ENCODE data around the gene TAS2R30. TPM values are rescaled to one million over a fixed set of nuclear protein-coding genes. Genes with fewer than 3 reads are reported as not detected.

The TAS2R30 gene
- total and polyA plus RNA-seq, 9 of the 15 experiments (the other 6 are each of a cell fraction or from before 2014, with no cell fraction given): 0.11 to 4.0 (median 0.99) TPM; not detected in 3

Small RNA genes within 50 kb of the gene (small RNA-seq; reads per million reads assigned to genes)
- not detected for gene AC018630.1

Other genes starting within 250 kb of the TAS2R30 start
Only the 7 nearest of the 13 such genes appear.
- 0.27 and 0.90 TPM in 2 replicates for gene TAS2R19, start 112.0 kb downstream of the TAS2R30 start, total RNA-seq (2014; rRNA removed)
- 3.0 and 4.1 TPM in 2 replicates for gene TAS2R19, start 112.0 kb downstream of the TAS2R30 start, total RNA-seq (2014; rRNA removed; fragmentation: Illumina TruSeq; extraction: Trizol)
- gene TAS2R19, start 112.0 kb downstream of the TAS2R30 start, total RNA-seq (2015; rRNA removed; fragmentation: Illumina TruSeq; extraction: Trizol): 2.4 and 2.5 TPM in 2 replicates
- gene TAS2R19, start 112.0 kb downstream of the TAS2R30 start, total RNA-seq (2021): 0.86 and 1.2 TPM in 2 replicates
- 0.87 and 1.6 TPM in 2 replicates for gene TAS2R19, start 112.0 kb downstream of the TAS2R30 start, polyA plus RNA-seq (2011; rRNA removed)
- 0.13 TPM in 1 of 2 replicates, not detected in the other for gene TAS2R19, start 112.0 kb downstream of the TAS2R30 start, polyA plus RNA-seq (2014; fragmentation: Illumina TruSeq; extraction: Trizol)
- gene TAS2R19, start 112.0 kb downstream of the TAS2R30 start, polyA plus RNA-seq (2014; fragmentation: Nextera tagmentation; extraction: Ambion mirVana): not detected
- gene TAS2R19, start 112.0 kb downstream of the TAS2R30 start, polyA plus RNA-seq (2014; rRNA removed): 0.12 and 0.21 TPM in 2 replicates
- gene TAS2R31, start 103.2 kb downstream of the TAS2R30 start, total RNA-seq (2014; rRNA removed): 0.59 and 0.86 TPM in 2 replicates
- 3.6 and 4.5 TPM in 2 replicates for gene TAS2R31, start 103.2 kb downstream of the TAS2R30 start, total RNA-seq (2014; rRNA removed; fragmentation: Illumina TruSeq; extraction: Trizol)
- 2.0 and 2.3 TPM in 2 replicates for gene TAS2R31, start 103.2 kb downstream of the TAS2R30 start, total RNA-seq (2015; rRNA removed; fragmentation: Illumina TruSeq; extraction: Trizol)
- gene TAS2R31, start 103.2 kb downstream of the TAS2R30 start, total RNA-seq (2021): 1.0 and 1.1 TPM in 2 replicates
- gene TAS2R31, start 103.2 kb downstream of the TAS2R30 start, polyA plus RNA-seq (2011; rRNA removed): 1.1 and 1.4 TPM in 2 replicates
- not detected in 2 replicates for gene TAS2R31, start 103.2 kb downstream of the TAS2R30 start, polyA plus RNA-seq (2014; fragmentation: Illumina TruSeq; extraction: Trizol)
- not detected for gene TAS2R31, start 103.2 kb downstream of the TAS2R30 start, polyA plus RNA-seq (2014; fragmentation: Nextera tagmentation; extraction: Ambion mirVana)
- 0.20 TPM in 1 of 2 replicates, not detected in the other for gene TAS2R31, start 103.2 kb downstream of the TAS2R30 start, polyA plus RNA-seq (2014; rRNA removed)
- 0.95 and 1.1 TPM in 2 replicates for gene TAS2R46, start 72.3 kb downstream of the TAS2R30 start, total RNA-seq (2014; rRNA removed)
- 1.8 and 2.1 TPM in 2 replicates for gene TAS2R46, start 72.3 kb downstream of the TAS2R30 start, total RNA-seq (2014; rRNA removed; fragmentation: Illumina TruSeq; extraction: Trizol)
- gene TAS2R46, start 72.3 kb downstream of the TAS2R30 start, total RNA-seq (2015; rRNA removed; fragmentation: Illumina TruSeq; extraction: Trizol): 1.3 TPM in 2 replicates
- gene TAS2R46, start 72.3 kb downstream of the TAS2R30 start, total RNA-seq (2021): 0.47 and 0.74 TPM in 2 replicates
- 0.30 and 0.35 TPM in 2 replicates for gene TAS2R46, start 72.3 kb downstream of the TAS2R30 start, polyA plus RNA-seq (2011; rRNA removed)
- 0.19 TPM in 1 of 2 replicates, not detected in the other for gene TAS2R46, start 72.3 kb downstream of the TAS2R30 start, polyA plus RNA-seq (2014; fragmentation: Illumina TruSeq; extraction: Trizol)
- gene TAS2R46, start 72.3 kb downstream of the TAS2R30 start, polyA plus RNA-seq (2014; fragmentation: Nextera tagmentation; extraction: Ambion mirVana): not detected
- gene TAS2R46, start 72.3 kb downstream of the TAS2R30 start, polyA plus RNA-seq (2014; rRNA removed): 0.08 TPM in 1 of 2 replicates, not detected in the other
- gene TAS2R43, start 42.3 kb downstream of the TAS2R30 start, total RNA-seq (2014; rRNA removed): not detected in 2 replicates
- not detected in 2 replicates for gene TAS2R43, start 42.3 kb downstream of the TAS2R30 start, total RNA-seq (2014; rRNA removed; fragmentation: Illumina TruSeq; extraction: Trizol)
- gene TAS2R43, start 42.3 kb downstream of the TAS2R30 start, total RNA-seq (2015; rRNA removed; fragmentation: Illumina TruSeq; extraction: Trizol): not detected in 2 replicates
- not detected in 2 replicates for gene TAS2R43, start 42.3 kb downstream of the TAS2R30 start, total RNA-seq (2021)
- not detected in 2 replicates for gene TAS2R43, start 42.3 kb downstream of the TAS2R30 start, polyA plus RNA-seq (2011; rRNA removed)
- not detected in 2 replicates for gene TAS2R43, start 42.3 kb downstream of the TAS2R30 start, polyA plus RNA-seq (2014; fragmentation: Illumina TruSeq; extraction: Trizol)
- gene TAS2R43, start 42.3 kb downstream of the TAS2R30 start, polyA plus RNA-seq (2014; fragmentation: Nextera tagmentation; extraction: Ambion mirVana): not detected
- gene TAS2R43, start 42.3 kb downstream of the TAS2R30 start, polyA plus RNA-seq (2014; rRNA removed): not detected in 2 replicates
- 8.8 and 9.7 TPM in 2 replicates for gene SMIM10L1, start 36.5 kb upstream of the TAS2R30 start, total RNA-seq (2014; rRNA removed)
- gene SMIM10L1, start 36.5 kb upstream of the TAS2R30 start, total RNA-seq (2014; rRNA removed; fragmentation: Illumina TruSeq; extraction: Trizol): 9.0 and 9.9 TPM in 2 replicates
- 10.1 and 10.3 TPM in 2 replicates for gene SMIM10L1, start 36.5 kb upstream of the TAS2R30 start, total RNA-seq (2015; rRNA removed; fragmentation: Illumina TruSeq; extraction: Trizol)
- gene SMIM10L1, start 36.5 kb upstream of the TAS2R30 start, total RNA-seq (2021): 9.1 TPM in 2 replicates
- 3.6 and 4.7 TPM in 2 replicates for gene SMIM10L1, start 36.5 kb upstream of the TAS2R30 start, polyA plus RNA-seq (2011; rRNA removed)
- 6.9 and 8.1 TPM in 2 replicates for gene SMIM10L1, start 36.5 kb upstream of the TAS2R30 start, polyA plus RNA-seq (2014; fragmentation: Illumina TruSeq; extraction: Trizol)
- gene SMIM10L1, start 36.5 kb upstream of the TAS2R30 start, polyA plus RNA-seq (2014; fragmentation: Nextera tagmentation; extraction: Ambion mirVana): 1 to 10 TPM; 3.0 TPM
- 11.6 and 12.1 TPM in 2 replicates for gene SMIM10L1, start 36.5 kb upstream of the TAS2R30 start, polyA plus RNA-seq (2014; rRNA removed)
- gene TAS2R42, start 52.3 kb upstream of the TAS2R30 start, total RNA-seq (2014; rRNA removed): not detected in 2 replicates
- not detected in 2 replicates for gene TAS2R42, start 52.3 kb upstream of the TAS2R30 start, total RNA-seq (2014; rRNA removed; fragmentation: Illumina TruSeq; extraction: Trizol)
- gene TAS2R42, start 52.3 kb upstream of the TAS2R30 start, total RNA-seq (2015; rRNA removed; fragmentation: Illumina TruSeq; extraction: Trizol): not detected in 2 replicates
- gene TAS2R42, start 52.3 kb upstream of the TAS2R30 start, total RNA-seq (2021): not detected in 2 replicates
- not detected in 2 replicates for gene TAS2R42, start 52.3 kb upstream of the TAS2R30 start, polyA plus RNA-seq (2011; rRNA removed)
- not detected in 2 replicates for gene TAS2R42, start 52.3 kb upstream of the TAS2R30 start, polyA plus RNA-seq (2014; fragmentation: Illumina TruSeq; extraction: Trizol)
- gene TAS2R42, start 52.3 kb upstream of the TAS2R30 start, polyA plus RNA-seq (2014; fragmentation: Nextera tagmentation; extraction: Ambion mirVana): not detected
- gene TAS2R42, start 52.3 kb upstream of the TAS2R30 start, polyA plus RNA-seq (2014; rRNA removed): not detected in 2 replicates
- not detected in 2 replicates for gene PRB3, start 135.1 kb upstream of the TAS2R30 start, total RNA-seq (2014; rRNA removed)
- gene PRB3, start 135.1 kb upstream of the TAS2R30 start, total RNA-seq (2014; rRNA removed; fragmentation: Illumina TruSeq; extraction: Trizol): not detected in 2 replicates
- gene PRB3, start 135.1 kb upstream of the TAS2R30 start, total RNA-seq (2015; rRNA removed; fragmentation: Illumina TruSeq; extraction: Trizol): not detected in 2 replicates
- gene PRB3, start 135.1 kb upstream of the TAS2R30 start, total RNA-seq (2021): not detected in 2 replicates
- not detected in 2 replicates for gene PRB3, start 135.1 kb upstream of the TAS2R30 start, polyA plus RNA-seq (2011; rRNA removed)
- not detected in 2 replicates for gene PRB3, start 135.1 kb upstream of the TAS2R30 start, polyA plus RNA-seq (2014; fragmentation: Illumina TruSeq; extraction: Trizol)
- not detected for gene PRB3, start 135.1 kb upstream of the TAS2R30 start, polyA plus RNA-seq (2014; fragmentation: Nextera tagmentation; extraction: Ambion mirVana)
- gene PRB3, start 135.1 kb upstream of the TAS2R30 start, polyA plus RNA-seq (2014; rRNA removed): 0.07 TPM in 1 of 2 replicates, not detected in the other